IPS DF 19.7 (cell line): ENCODE results near the gene ZBTB17.
"Not testable (repeated sequence)": the region's sequence is repeated elsewhere in the genome, so short reads cannot be mapped to it uniquely, and the experiment has no call there.

Experiments
- DNase-seq: peaks from one replicate; pipeline ENCODE4 v3.0.0-alpha.2; 2013; ENCODE audit warnings: low read depth, low spot score

The ZBTB17 gene

DNA sequence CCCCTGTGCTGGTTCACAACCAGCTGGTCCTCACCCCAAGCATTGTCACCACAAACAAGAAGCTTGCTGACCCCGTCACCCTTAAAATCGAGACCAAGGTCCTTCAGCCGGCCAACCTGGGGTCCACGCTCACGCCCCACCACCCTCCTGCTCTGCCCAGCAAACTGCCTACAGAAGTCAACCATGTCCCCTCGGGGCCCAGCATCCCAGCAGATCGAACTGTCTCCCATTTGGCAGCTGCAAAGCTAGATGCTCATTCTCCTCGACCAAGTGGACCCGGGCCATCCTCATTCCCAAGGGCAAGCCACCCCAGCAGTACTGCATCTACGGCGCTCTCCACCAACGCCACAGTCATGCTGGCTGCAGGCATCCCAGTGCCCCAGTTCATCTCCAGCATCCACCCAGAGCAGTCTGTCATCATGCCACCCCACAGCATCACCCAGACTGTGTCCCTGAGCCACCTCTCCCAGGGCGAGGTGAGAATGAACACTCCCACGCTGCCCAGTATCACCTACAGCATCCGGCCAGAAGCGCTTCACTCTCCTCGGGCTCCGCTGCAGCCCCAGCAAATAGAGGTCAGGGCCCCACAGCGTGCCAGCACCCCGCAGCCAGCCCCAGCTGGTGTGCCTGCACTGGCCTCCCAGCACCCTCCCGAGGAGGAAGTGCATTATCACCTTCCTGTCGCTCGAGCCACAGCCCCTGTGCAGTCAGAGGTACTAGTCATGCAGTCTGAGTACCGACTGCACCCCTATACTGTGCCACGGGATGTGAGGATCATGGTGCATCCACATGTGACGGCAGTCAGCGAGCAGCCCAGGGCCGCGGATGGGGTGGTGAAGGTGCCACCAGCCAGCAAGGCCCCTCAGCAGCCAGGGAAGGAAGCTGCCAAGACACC is 40.6 kb downstream of the ZBTB17 start:
- DNase-seq, result no peak

DNA sequence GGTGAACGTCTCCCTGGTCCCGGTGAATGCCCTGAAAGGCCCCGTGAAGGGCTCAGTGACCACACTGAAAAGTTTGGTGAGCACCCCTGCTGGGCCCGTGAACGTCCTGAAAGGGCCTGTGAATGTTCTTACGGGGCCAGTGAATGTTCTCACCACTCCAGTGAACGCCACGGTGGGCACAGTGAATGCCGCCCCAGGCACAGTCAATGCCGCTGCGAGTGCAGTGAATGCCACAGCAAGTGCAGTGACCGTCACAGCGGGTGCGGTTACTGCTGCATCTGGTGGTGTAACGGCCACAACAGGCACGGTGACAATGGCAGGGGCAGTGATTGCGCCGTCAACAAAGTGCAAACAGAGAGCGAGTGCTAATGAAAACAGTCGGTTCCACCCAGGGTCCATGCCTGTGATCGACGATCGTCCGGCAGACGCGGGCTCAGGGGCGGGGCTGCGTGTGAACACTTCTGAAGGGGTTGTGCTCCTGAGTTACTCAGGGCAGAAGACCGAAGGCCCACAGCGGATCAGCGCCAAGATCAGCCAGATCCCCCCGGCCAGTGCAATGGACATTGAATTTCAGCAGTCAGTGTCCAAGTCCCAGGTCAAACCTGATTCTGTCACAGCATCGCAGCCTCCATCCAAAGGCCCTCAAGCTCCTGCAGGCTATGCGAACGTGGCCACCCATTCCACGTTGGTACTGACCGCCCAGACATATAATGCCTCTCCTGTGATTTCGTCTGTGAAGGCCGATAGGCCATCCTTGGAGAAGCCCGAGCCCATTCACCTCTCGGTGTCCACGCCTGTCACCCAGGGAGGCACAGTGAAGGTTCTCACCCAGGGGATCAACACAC is 41.5 kb downstream of the ZBTB17 start:
- DNase-seq, result no peak

DNA sequence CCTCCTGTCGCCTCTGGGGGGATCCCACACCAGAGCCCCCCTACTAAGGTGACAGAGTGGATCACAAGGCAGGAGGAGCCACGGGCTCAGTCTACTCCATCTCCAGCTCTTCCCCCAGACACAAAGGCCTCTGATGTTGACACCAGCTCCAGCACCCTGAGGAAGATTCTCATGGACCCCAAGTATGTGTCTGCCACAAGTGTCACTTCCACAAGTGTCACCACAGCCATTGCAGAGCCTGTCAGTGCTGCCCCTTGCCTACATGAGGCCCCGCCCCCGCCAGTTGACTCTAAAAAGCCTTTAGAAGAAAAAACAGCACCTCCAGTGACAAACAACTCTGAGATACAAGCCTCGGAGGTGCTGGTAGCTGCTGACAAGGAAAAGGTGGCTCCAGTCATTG is 42.2 kb downstream of the ZBTB17 start:
- no peak for DNase-seq

DNA sequence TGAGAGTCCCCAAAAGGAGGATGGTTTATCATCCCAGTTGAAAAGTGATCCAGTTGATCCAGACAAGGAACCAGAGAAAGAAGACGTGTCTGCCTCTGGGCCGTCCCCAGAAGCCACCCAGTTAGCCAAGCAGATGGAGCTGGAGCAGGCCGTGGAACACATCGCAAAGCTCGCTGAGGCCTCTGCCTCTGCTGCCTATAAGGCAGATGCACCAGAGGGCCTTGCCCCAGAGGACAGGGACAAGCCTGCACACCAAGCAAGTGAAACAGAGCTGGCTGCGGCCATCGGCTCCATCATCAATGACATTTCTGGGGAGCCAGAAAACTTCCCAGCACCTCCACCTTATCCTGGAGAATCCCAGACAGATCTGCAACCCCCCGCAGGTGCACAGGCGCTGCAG is 43.3 kb downstream of the ZBTB17 start:
- no peak for DNase-seq

DNA sequence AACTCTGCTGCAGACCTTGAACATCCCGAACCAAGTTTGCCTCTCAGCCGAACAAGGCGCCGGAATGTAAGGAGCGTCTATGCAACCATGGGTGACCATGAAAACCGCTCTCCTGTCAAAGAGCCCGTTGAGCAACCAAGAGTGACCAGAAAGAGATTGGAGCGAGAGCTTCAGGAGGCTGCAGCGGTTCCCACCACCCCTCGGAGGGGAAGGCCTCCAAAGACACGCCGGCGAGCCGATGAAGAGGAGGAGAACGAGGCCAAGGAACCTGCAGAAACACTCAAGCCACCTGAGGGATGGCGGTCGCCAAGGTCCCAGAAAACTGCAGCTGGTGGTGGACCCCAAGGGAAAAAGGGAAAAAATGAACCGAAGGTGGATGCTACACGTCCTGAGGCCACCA is 44.0 kb downstream of the ZBTB17 start:
- DNase-seq, result no peak

DNA sequence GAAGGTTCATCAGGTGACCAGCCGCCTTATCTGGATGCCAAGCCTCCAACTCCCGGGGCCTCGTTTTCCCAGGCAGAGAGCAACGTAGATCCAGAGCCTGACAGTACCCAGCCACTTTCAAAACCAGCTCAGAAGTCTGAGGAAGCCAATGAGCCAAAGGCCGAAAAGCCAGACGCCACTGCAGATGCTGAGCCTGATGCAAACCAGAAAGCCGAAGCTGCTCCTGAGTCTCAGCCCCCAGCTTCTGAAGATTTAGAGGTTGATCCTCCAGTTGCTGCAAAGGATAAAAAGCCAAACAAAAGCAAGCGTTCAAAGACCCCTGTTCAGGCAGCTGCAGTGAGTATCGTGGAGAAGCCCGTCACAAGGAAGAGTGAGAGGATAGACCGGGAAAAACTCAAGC is 44.5 kb downstream of the ZBTB17 start:
- no peak for DNase-seq

DNA sequence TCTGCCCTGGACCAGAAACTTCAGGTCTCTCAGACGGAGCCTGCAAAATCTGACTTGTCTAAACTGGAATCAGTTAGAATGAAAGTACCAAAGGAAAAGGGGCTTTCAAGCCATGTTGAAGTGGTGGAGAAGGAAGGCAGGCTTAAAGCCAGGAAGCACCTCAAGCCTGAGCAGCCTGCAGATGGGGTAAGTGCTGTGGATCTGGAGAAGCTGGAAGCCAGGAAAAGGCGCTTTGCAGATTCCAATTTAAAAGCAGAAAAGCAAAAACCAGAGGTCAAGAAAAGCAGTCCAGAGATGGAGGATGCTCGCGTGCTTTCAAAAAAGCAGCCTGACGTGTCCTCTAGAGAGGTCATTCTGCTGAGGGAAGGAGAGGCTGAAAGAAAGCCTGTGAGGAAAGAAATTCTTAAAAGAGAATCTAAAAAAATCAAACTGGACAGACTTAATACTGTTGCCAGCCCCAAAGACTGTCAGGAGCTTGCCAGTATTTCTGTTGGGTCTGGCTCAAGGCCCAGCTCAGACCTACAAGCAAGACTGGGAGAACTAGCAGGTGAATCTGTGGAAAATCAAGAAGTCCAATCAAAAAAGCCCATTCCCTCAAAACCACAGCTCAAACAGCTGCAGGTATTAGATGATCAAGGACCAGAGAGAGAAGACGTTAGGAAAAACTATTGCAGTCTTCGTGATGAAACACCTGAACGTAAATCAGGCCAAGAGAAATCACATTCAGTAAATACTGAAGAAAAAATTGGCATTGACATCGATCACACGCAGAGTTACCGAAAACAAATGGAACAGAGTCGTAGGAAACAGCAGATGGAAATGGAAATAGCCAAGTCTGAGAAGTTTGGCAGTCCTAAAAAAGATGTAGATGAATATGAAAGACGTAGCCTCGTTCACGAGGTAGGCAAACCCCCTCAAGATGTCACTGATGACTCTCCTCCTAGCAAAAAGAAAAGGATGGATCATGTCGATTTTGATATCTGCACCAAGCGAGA is 46.6 kb downstream of the ZBTB17 start:
- DNase-seq, result no peak

DNA sequence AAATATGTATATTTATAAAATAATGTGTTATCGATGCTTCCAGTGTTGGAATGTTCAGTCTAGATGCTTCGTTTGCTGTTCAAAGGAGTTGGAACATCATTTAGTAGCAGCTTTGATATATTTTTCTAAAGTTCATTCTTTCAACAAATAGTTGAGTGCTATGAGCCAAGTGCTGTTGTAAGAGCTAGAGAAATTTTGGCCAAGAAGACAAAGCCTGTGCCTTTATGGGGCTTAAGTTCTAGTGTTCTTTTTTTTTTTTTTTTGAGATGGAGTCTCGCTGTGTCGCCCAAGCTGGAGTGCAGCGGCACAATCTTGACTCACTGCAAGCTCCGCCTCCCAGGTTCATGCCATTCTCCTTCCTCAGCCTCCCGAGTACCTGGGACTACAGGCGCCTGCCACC is 49.5 kb downstream of the ZBTB17 start:
- not testable (repeated sequence) for DNase-seq

DNA sequence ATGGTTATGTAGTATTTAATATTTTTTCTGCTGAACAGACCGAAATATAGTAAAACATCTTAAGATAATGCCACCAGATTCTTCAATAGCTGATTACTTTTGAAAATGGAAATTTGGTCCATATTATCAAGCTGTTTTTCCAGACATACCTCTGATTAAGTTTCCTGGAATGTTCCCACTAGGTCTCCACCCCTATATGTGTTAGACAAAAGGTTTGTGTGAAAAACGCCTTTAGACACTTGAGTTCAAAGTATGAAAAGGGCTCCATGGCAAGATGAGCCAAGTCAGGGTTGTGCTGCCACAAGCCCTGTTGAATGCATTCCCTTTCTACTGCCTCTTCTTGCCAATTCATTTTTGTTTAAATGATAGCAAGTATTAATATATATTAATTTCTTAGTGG is 52.7 kb downstream of the ZBTB17 start:
- DNase-seq, result no peak

DNA sequence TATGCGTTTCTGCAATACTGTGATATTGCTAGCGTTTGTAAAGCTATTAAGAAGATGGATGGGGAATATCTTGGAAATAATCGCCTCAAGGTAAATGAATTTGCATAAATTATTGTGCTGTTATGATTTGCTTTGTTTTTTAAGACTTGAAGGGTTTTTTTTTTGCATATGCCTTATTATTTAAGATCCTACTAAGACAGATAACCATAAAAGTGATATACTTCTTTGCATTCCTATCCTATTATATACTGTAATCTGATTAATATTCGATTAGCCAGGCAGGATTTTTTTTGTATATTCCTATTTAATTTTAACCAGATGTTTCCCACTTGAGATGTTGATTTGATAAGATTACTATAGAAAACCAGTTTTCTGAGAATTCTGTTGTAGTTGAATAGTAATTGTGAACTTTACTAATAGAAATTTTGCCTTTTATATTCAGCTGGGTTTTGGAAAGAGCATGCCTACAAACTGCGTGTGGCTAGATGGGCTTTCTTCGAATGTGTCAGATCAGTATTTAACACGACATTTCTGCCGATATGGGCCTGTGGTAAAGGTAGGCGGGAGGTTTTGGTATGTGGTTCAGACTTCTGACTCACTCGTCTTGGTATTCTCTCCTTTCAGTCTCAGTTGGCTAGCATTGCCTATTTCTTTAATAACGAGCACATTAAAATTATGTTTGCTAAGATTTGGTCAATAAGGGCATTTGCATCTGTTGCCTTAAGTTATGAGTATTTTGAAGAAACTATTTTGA is 56.8 kb downstream of the ZBTB17 start:
- no peak for DNase-seq

DNA sequence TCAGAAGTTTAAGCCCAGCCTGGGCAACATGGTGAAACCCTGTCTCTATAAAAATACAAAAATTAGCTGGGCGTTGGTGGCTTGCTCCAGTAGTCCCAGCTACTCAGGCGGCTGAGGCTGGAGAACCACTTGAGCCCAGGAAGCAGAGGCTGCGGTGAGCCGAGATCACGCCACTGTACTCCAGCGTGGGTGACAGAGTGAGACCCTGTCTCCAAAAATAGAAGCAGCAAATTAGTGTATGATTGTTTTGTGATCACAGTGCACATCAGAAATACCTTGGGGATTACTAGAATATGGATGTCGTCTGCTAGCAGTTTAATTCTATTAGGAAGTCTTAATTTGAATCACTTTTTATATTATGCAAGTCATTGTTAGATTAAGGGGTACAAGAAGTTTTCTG is 59.0 kb downstream of the ZBTB17 start:
- DNase-seq, result no peak

DNA sequence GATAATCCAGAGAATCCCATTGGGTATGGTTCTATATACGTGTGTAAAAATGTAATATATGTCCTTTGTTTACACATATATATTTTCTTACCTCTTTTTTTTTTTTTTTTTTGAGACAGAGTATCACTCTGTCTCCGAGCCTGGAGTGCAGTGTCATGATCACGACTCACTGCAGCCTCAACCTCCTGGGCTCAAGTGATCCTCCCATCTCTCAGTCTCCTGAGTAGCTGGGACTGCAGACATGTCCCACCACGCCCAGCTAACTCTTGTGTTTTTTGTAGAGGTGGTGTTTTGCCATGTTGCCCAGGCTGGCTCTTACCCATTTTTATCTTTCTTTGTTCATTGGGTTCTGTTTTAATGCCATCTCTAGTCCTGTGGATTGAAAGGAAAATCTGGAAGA is 59.5 kb downstream of the ZBTB17 start:
- DNase-seq, result no peak

DNA sequence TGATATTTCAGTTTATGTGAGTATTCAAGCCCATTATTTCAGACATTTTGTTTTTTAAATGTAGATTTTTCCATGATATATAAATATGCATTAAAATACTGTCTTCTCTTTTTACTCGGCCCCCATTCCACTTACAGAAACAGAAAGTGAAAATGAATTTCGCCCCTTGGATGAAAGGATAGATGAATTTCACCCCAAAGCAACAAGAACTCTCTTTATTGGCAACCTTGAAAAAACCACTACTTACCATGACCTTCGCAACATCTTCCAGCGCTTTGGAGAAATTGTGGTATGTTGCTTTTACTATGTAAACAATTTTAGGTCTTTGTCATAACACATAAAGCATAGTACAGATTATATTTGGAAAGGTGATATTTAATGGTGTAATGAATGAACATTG is 59.9 kb downstream of the ZBTB17 start:
- no peak for DNase-seq

DNA sequence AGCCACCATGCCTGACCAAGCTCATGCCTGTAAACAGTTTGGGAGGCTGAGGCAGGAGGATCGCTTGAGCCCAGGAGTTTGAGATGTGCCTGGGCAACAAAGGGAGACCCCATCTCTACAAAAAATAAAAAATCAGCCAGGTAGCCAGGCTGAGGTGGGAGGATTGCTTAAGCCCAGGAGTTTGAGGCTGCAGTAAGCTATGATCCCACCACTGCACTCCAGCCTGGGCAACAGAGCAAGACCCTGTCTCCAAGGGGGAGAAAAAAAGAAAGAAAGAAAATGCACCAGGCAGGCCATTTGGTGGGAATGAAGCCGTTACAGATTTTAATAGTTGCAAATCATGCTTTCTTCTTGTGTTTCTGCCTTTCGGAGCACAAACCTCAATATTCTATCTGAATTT is 62.3 kb downstream of the ZBTB17 start:
- DNase-seq, result not testable (repeated sequence)

DNA sequence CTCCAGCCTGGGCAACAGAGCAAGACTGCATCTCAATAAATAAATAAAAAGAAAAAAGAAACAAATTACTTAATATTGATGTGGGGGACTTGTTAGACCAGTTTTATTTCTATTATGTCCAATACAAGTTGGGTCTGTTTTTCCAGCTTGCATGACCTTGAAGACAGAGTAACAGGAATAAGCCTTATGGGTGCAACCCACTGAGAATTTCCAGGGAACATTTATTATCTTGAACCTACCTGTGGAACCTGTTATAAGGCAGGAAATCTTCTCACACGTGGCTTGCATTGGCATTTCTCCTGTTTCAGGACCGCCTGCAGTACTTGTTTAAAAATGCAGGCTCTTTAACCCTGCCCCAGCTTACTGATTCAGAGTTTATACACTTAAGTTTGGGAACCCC is 64.0 kb downstream of the ZBTB17 start:
- DNase-seq, result no peak

DNA sequence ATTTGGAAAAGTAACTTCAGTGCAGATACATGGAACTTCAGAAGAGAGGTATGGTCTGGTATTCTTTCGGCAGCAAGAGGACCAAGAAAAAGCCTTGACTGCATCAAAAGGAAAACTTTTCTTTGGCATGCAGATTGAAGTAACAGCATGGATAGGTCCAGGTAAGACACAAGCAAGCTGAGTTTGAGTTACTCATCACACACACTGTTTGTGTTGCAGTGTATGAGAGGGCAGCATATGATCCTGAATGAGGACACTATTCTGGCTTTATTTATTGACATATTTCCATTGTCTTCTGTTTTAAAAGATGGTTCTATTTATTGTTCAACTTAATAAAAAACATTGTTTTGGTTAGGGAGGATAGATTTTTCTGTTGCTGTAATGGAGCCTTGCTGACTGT is 64.8 kb downstream of the ZBTB17 start:
- no peak for DNase-seq

DNA sequence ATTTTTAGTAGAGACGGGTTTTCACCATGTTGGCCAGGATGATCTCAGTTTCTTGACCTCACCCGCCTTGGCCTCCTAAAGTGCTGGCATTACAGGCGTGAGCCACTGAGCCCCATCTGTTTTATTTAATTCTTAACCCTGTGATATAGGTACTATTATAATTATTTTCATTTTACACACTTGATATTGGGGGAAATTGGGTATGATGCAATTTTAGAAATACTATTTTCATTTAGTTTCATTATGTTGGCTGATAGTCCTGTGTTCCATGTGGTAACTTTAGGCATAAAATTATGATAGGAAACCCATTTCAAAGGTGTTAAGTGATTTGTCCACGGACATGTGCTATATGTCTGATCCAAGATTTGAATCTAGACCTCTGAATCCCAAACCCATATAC is 67.3 kb downstream of the ZBTB17 start:
- no peak for DNase-seq

DNA sequence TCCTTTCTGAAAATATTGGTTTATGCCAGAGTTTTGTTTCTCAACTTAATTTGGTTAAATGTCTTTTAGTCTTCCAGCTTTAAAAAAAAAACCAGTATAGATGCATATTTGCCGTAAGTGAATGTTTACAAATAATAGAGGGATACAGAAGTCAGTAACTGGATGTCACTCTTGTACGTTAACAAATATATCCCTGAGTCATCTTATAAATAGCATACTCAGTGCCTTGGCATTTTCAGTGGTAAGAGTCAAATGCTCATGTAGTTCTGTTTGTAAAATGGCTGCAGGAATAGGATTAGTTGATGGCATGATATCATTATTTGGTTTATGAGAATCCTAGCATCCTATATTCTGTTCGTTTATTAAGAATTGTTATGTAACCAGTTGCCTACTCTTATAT is 73.0 kb downstream of the ZBTB17 start:
- DNase-seq, result no peak

DNA sequence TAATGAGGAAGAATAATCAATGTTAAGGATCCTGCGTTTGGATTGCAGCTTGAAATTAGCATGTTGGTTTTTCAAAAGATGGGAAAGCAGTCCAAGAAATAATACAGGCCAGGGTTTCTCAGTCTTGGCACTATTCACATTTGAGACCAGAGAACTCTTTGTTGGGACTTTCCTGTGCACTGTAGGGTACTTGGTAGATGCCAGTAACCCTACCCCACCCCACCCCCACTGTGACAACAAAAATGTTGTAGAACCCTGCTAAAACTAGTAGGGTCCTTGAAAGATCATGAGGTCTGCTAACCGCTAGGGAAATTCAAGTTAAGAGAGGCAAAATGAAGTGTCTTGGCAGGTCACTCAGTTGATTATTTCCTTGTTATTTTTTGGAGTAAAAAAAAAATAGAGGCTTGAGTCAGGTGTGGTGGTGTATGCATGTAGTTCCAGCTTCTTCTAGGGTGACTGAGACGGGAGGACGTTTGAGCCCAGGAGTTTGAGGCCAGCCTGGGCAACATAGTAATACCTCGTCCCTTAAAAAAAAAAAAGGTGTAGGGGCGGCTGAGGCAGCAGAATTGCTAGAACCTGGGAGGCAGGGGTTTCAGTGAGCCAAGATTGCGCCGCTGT is 75.1 kb downstream of the ZBTB17 start:
- no peak for DNase-seq

DNA sequence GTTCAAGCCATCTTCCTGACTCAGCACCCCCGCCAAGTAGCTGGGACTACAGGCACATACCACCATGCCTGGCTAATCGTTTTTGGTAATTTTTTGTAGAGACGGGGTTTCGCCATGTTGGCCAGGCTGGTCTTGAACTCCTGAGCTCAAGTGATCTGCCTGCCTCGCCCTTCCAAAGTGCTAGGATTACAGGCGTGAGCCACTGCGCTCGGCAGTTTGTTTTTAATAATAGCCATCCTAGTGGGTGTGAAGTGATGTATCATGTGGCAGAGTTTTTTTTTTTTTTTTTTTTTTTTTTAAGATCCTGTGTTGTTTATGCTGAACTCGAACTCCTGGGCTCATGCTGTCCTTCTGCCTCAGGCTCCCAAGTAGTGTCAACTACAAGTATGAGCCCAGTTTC is 76.6 kb downstream of the ZBTB17 start:
- DNase-seq, result no peak
